ENCODE results near the gene EFNA2. TPM values are rescaled to one million over a fixed set of nuclear protein-coding genes. Genes with fewer than 3 reads are reported as not detected.
"Not testable (repeated sequence)": the region's sequence is repeated elsewhere in the genome, so short reads cannot be mapped to it uniquely, and the experiment has no call there.

EFNA2 gene
- total RNA-seq, 1 donor from 2014 or later = 17.6 TPM

- no peaks in the 10 kb centered on the region for H3K27me3 Mint-ChIP-seq
- peak overlapping the region; percentile 41 for H3K27ac Mint-ChIP-seq
- TF ChIP-seq, protein P1, sequence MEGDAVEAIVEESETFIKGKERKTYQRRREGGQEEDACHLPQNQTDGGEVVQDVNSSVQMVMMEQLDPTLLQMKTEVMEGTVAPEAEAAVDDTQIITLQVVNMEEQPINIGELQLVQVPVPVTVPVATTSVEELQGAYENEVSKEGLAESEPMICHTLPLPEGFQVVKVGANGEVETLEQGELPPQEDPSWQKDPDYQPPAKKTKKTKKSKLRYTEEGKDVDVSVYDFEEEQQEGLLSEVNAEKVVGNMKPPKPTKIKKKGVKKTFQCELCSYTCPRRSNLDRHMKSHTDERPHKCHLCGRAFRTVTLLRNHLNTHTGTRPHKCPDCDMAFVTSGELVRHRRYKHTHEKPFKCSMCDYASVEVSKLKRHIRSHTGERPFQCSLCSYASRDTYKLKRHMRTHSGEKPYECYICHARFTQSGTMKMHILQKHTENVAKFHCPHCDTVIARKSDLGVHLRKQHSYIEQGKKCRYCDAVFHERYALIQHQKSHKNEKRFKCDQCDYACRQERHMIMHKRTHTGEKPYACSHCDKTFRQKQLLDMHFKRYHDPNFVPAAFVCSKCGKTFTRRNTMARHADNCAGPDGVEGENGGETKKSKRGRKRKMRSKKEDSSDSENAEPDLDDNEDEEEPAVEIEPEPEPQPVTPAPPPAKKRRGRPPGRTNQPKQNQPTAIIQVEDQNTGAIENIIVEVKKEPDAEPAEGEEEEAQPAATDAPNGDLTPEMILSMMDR (conservative IDR thresholded peaks at IDR 0.05) = no peak
- no peaks in the 10 kb centered on the region for H3K36me3 Mint-ChIP-seq
- H3K9me3 Mint-ChIP-seq = no peaks in the 10 kb centered on the region
- H3K4me1 Mint-ChIP-seq (ENCODE audit: unreplicated experiment) = no peaks in the 10 kb centered on the region
- no peak overlapping the region for H3K4me3 Mint-ChIP-seq
- no peak for DNase-seq (ENCODE audit: extremely low spot score, unreplicated experiment)
These were observed 18.7 kb downstream of the EFNA2 start for GRCh38 chr19:1304197-1304924.

DNA sequence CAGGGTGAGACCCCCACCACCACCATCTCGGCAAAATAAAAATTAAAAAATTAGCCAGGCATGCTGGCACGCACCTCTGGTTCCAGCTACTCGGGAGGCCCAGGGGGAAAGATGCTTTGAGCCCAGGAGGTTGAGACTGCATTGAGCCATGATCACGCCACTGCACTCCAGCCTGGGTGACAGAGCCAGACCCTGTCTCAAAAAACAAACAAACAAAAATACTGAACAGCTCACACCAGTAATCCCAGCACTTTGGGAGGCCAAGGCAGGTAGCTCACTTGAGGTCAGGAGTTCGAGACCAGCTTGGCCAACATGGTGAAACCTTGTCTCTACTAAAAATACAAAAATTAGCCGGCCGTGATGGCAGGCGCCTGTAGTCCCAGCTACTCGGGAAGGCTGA lies 19.7 kb downstream of the EFNA2 start:
- H3K36me3 Mint-ChIP-seq; H3K4me3 Mint-ChIP-seq; H3K27ac Mint-ChIP-seq; H3K9me3 Mint-ChIP-seq; DNase-seq (ENCODE audit: extremely low spot score, unreplicated experiment); H3K4me1 Mint-ChIP-seq (ENCODE audit: unreplicated experiment); H3K27me3 Mint-ChIP-seq: not testable (repeated sequence)

- no peaks in the 10 kb centered on the region for H3K9me3 Mint-ChIP-seq
- no peak for DNase-seq (ENCODE audit: extremely low spot score, unreplicated experiment)
- H3K36me3 Mint-ChIP-seq = no peaks in the 10 kb centered on the region
- no peak overlapping the region for H3K4me3 Mint-ChIP-seq
- no peaks in the 10 kb centered on the region for H3K4me1 Mint-ChIP-seq (ENCODE audit: unreplicated experiment)
- no peak overlapping the region for H3K27ac Mint-ChIP-seq
- TF ChIP-seq, protein P1 (conservative IDR thresholded peaks at IDR 0.05) = no peak
- H3K27me3 Mint-ChIP-seq = no peaks in the 10 kb centered on the region
These were observed 21.6 kb downstream of the EFNA2 start for GRCh38 chr19:1307320-1307719.

DNA sequence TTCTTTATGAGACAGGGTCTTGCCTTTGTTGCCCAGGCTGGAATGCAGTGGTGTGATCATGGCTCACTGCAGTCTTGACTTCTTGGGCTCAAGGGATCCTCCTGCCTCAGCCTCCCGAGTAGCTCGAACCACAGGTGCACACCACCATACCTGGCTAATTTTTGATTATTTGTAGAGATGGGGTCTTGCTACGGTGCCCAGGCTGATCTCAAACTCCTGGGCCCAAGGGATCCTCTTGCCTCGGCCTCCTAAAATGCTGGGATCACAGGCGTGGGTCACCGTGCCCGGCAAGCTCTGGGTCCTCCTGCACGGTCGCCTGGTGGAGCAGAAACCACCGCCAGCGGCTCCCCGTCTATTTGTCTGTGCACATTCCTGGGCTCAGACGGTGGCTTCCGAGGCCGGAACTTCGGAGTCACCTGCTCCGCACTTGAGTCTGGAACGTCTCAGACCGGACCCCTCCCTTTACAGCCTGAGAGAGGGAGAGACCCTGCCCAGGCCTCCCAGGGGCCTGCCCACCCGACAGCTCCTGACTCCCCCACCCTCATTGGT lies 22.2 kb downstream of the EFNA2 start:
- Mint-ChIP-seq H3K36me3 (no peaks in the 10 kb centered on the region), H3K4me3 (no peak overlapping the region), H3K27me3 (no peaks in the 10 kb centered on the region), H3K4me1 (ENCODE audit: unreplicated experiment) (no peaks in the 10 kb centered on the region), H3K9me3 (no peaks in the 10 kb centered on the region), H3K27ac (no peak overlapping the region)
- TF ChIP-seq, protein P1 (conservative IDR thresholded peaks at IDR 0.05) = no peak
- DNase-seq (ENCODE audit: extremely low spot score, unreplicated experiment) = no peak

DNA sequence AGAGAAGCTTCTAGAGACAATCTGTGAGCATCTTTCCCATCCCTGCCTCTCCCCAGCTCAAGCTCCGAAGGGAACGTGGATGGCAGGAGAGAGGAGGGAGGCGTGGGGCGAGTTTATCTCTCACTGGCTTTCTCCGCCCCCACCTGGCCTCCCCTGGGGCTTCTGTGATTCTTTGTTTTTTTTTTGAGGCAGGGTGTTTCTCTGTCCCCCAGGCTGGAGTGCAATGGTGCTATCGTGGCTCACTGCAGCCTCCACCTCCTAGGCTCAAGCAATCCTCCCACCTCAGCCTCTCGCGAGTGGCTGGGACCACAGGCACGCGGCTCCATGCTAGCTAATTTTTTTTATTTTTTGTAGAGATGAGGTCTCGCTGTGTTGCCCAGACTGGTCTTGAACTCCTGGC lies 23.0 kb downstream of the EFNA2 start:
- TF ChIP-seq, protein P1 (conservative IDR thresholded peaks at IDR 0.05) = no peak
- no peak for DNase-seq (ENCODE audit: extremely low spot score, unreplicated experiment)
- H3K4me1 Mint-ChIP-seq (ENCODE audit: unreplicated experiment) = no peaks in the 10 kb centered on the region
- H3K27me3 Mint-ChIP-seq = no peaks in the 10 kb centered on the region
- no peak overlapping the region for H3K4me3 Mint-ChIP-seq
- H3K27ac Mint-ChIP-seq = no peak overlapping the region
- no peaks in the 10 kb centered on the region for H3K36me3 Mint-ChIP-seq
- no peaks in the 10 kb centered on the region for H3K9me3 Mint-ChIP-seq

GRCh38 chr19:1309977-1310852 lies 24.5 kb downstream of the EFNA2 start:
- no peaks in the 10 kb centered on the region for H3K36me3 Mint-ChIP-seq
- TF ChIP-seq, protein P1 (conservative IDR thresholded peaks at IDR 0.05) = no peak
- DNase-seq (ENCODE audit: extremely low spot score, unreplicated experiment) = peak; percentile 67
- no peak overlapping the region for H3K27ac Mint-ChIP-seq
- no peak overlapping the region for H3K4me3 Mint-ChIP-seq
- H3K4me1 Mint-ChIP-seq (ENCODE audit: unreplicated experiment) = no peaks in the 10 kb centered on the region
- H3K27me3 Mint-ChIP-seq = no peaks in the 10 kb centered on the region
- H3K9me3 Mint-ChIP-seq = no peaks in the 10 kb centered on the region
